GM18870 (cell line): ENCODE results near the gene SEMA4C.

Source experiments
- ATAC-seq: cut with Tn5 transposase; IDR thresholded peaks from one replicate; pipeline ENCODE4 v1.9.1; 2021; ENCODE audit warnings: moderate library complexity; ENCODE audit not compliant: unreplicated experiment

SEMA4C gene

GRCh38 chr2:96844405-96844808, 25.5 kb downstream of the SEMA4C start:
- ATAC-seq = no peak

GRCh38 chr2:96843538-96844268, 26.2 kb downstream of the SEMA4C start, which contains the start of gene ANKRD23:
Gene ANKRD23 (minus strand): TSS chr2:96844021. CDS start chr2:96843992, 29 bp downstream.
- ATAC-seq = no peak

- ATAC-seq = no peak
These were observed 27.3 kb downstream of the SEMA4C start for GRCh38 chr2:96842600-96842999.

GRCh38 chr2:96841701-96842495, 28.0 kb downstream of the SEMA4C start:
- ATAC-seq = no peak

- ATAC-seq = no peak
These were observed 29.7 kb downstream of the SEMA4C start for GRCh38 chr2:96839875-96840850.

GRCh38 chr2:96839293-96839874, 30.5 kb downstream of the SEMA4C start:
- no peak for ATAC-seq

- no peak for ATAC-seq
These were observed 31.3 kb downstream of the SEMA4C start for GRCh38 chr2:96838345-96839292.

- no peak for ATAC-seq
These were observed 32.3 kb downstream of the SEMA4C start for GRCh38 chr2:96837575-96837974.

GRCh38 chr2:96835830-96836229, 34.0 kb downstream of the SEMA4C start:
- ATAC-seq = no peak

- no peak for ATAC-seq
These were observed 36.9 kb downstream of the SEMA4C start for GRCh38 chr2:96832754-96833507.

GRCh38 chr2:96832408-96832753, 37.5 kb downstream of the SEMA4C start:
- no peak for ATAC-seq

GRCh38 chr2:96831679-96832078, 38.2 kb downstream of the SEMA4C start:
- no peak for ATAC-seq

GRCh38 chr2:96830044-96830562, 39.8 kb downstream of the SEMA4C start:
- ATAC-seq = no peak

- ATAC-seq = no peak
These were observed 41.0 kb downstream of the SEMA4C start for GRCh38 chr2:96828874-96829273.

- ATAC-seq = no peak
These were observed 41.4 kb downstream of the SEMA4C start for GRCh38 chr2:96828436-96828835.

- ATAC-seq = no peak
These were observed 43.2 kb downstream of the SEMA4C start for GRCh38 chr2:96826546-96827278.

- no peak for ATAC-seq
These were observed 44.8 kb downstream of the SEMA4C start for GRCh38 chr2:96825057-96825456.
